Neural crest cell (in vitro differentiated cells): Measurements from ENCODE around the gene LYST. TPM values are rescaled to one million over a fixed set of nuclear protein-coding genes. Genes with fewer than 3 reads are reported as not detected.

ENCODE experiments used
- DNase-seq: peaks from one replicate; pipeline ENCODE4 v3.0.0; 2021; ENCODE audit warnings: low read depth, mixed read lengths, low spot score
- H3K27ac Mint-ChIP-seq: one replicate; pipeline ENCODE4 v1.8.0; 2021; ENCODE audit warnings: mild to moderate bottlenecking, mixed read lengths; ENCODE audit not compliant: unreplicated experiment
- H3K27me3 Mint-ChIP-seq: 2 replicates; pipeline ENCODE4 v1.8.0; 2021; ENCODE audit warnings: low read depth, mild to moderate bottlenecking, mixed read lengths
- H3K36me3 Mint-ChIP-seq: 2 replicates; pipeline ENCODE4 v1.8.0; 2021; ENCODE audit warnings: low read depth, mild to moderate bottlenecking, mixed read lengths
- H3K4me1 Mint-ChIP-seq: 2 replicates; pipeline ENCODE4 v1.8.0; 2021; ENCODE audit warnings: mixed read lengths
- H3K4me3 Mint-ChIP-seq: one replicate; pipeline ENCODE4 v1.8.0; 2021; ENCODE audit warnings: mild to moderate bottlenecking, mixed read lengths
- H3K9me3 Mint-ChIP-seq: 2 replicates; pipeline ENCODE4 v1.8.0; 2021; ENCODE audit warnings: mixed read lengths
- CTCF ChIP-seq: fragments of 200-600 bp; sonication (generic); conservative IDR thresholded peaks from 2 replicates; pipeline ENCODE4 v1.5.0; 2021; ENCODE audit warnings: antibody characterized with exemption, mild to moderate bottlenecking
- total RNA-seq: library from RNA; stranded (reverse); gene quantifications from 2 replicates; pipeline ENCODE4 v1.2.1, GENCODE V29; 2021

The LYST gene
- total RNA-seq, 1 donor from 2014 or later: 5.3 TPM

- H3K27me3 Mint-ChIP-seq: no peaks in the 10 kb centered on the region
- H3K4me1 Mint-ChIP-seq: no peaks in the 10 kb centered on the region
- no peak overlapping the region for H3K27ac Mint-ChIP-seq
- peaks cover 1% of the 10 kb centered on the region for H3K36me3 Mint-ChIP-seq
- no peak overlapping the region for H3K4me3 Mint-ChIP-seq
- DNase-seq: no peak
- TF ChIP-seq CTCF: no peak
- H3K9me3 Mint-ChIP-seq: no peaks in the 10 kb centered on the region
These were observed 203.1 kb downstream of the LYST start for GRCh38 chr1:235663628-235664027.

GRCh38 chr1:235661568-235661967, 205.1 kb downstream of the LYST start:
- H3K4me3 Mint-ChIP-seq: no peak overlapping the region

DNA sequence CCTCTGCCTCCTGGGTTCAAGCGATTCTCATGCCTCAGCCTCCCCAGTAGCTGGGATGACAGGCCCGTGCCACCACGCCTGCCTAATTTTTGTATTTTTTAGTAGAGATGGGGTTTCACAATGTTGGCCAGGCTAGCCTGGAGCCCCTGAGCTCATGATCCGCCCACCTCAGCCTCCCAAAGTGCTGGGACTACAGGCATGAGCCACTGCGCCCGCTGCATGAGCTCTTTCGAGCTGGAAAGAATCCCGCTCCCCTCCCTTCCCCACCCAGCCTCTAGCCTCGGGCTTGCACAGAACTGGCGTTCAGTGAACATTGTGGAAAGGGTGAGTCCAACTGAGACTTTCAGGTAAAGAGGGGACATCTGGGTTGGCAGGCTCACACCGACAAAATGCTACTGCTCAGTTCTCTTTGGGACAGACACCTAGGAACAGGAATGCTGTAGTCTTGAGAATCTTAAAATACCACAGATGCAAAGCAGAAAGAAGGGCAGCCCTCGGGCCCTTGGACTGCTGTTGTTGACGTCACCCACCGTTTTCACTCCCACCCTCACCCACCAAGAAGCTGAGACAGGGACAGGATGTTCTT, 207.4 kb downstream of the LYST start:
- H3K27me3 Mint-ChIP-seq: peaks cover 12% of the 10 kb centered on the region
- no peak overlapping the region for H3K4me3 Mint-ChIP-seq
- H3K36me3 Mint-ChIP-seq: no peaks in the 10 kb centered on the region
- no peak overlapping the region for H3K27ac Mint-ChIP-seq
- H3K4me1 Mint-ChIP-seq: no peaks in the 10 kb centered on the region
- H3K9me3 Mint-ChIP-seq: no peaks in the 10 kb centered on the region
- DNase-seq: no peak
- no peak for TF ChIP-seq CTCF

More at GRCh38 chr1:235661568-235661967, 205.1 kb downstream of the LYST start:
- peaks cover 2% of the 10 kb centered on the region for H3K27me3 Mint-ChIP-seq
- DNase-seq: no peak
- H3K4me1 Mint-ChIP-seq: no peaks in the 10 kb centered on the region
- no peaks in the 10 kb centered on the region for H3K9me3 Mint-ChIP-seq
- H3K27ac Mint-ChIP-seq: no peak overlapping the region
- no peaks in the 10 kb centered on the region for H3K36me3 Mint-ChIP-seq
- TF ChIP-seq CTCF: no peak

GRCh38 chr1:235657747-235658526, 208.8 kb downstream of the LYST start:
- H3K4me3 Mint-ChIP-seq: no peak overlapping the region
- H3K27ac Mint-ChIP-seq: no peak overlapping the region
- no peak for DNase-seq
- H3K9me3 Mint-ChIP-seq: no peaks in the 10 kb centered on the region
- no peaks in the 10 kb centered on the region for H3K4me1 Mint-ChIP-seq
- TF ChIP-seq CTCF: no peak
- no peaks in the 10 kb centered on the region for H3K36me3 Mint-ChIP-seq
- H3K27me3 Mint-ChIP-seq: peaks cover 23% of the 10 kb centered on the region

GRCh38 chr1:235657269-235657668, 209.4 kb downstream of the LYST start:
- no peak overlapping the region for H3K27ac Mint-ChIP-seq
- DNase-seq: no peak
- no peaks in the 10 kb centered on the region for H3K4me1 Mint-ChIP-seq
- peaks cover 29% of the 10 kb centered on the region for H3K27me3 Mint-ChIP-seq
- no peaks in the 10 kb centered on the region for H3K9me3 Mint-ChIP-seq
- H3K36me3 Mint-ChIP-seq: no peaks in the 10 kb centered on the region
- no peak for TF ChIP-seq CTCF
- no peak overlapping the region for H3K4me3 Mint-ChIP-seq
